ENCODE measurements around the gene GM2A. TPM values are rescaled to one million over a fixed set of nuclear protein-coding genes. Genes with fewer than 3 reads are reported as not detected.
"Not testable (repeated sequence)": the region's sequence is repeated elsewhere in the genome, so short reads cannot be mapped to it uniquely, and the experiment has no call there.

Gene GM2A
- total RNA-seq, 1 experiment from 2014 or later: 133 TPM

GRCh38 chr5:151309266-151309665 lies 56.3 kb downstream of the GM2A start:
- H4K20me1 ChIP-seq (ENCODE audit: insufficient read depth, low read depth, low read length); H3K27ac ChIP-seq (ENCODE audit: low read length); H3K27me3 ChIP-seq (ENCODE audit: low read length); DNase-seq; H3K9ac ChIP-seq (ENCODE audit: low read length); H3K4me3 ChIP-seq (ENCODE audit: low read length); H3K9me3 ChIP-seq (ENCODE audit: low read length); H3K36me3 ChIP-seq (ENCODE audit: insufficient read depth, low read length); H3K4me1 ChIP-seq (ENCODE audit: low read length); H2AFZ ChIP-seq (ENCODE audit: low read length); H3K4me2 ChIP-seq (ENCODE audit: low read depth, low read length, poor library complexity, severe bottlenecking); H3K79me2 ChIP-seq (ENCODE audit: low read length); H3K9me2 ChIP-seq (replicated peaks; ENCODE audit: insufficient read depth, low read length): not testable (repeated sequence)

- H3K9me3 ChIP-seq (ENCODE audit: low read length); H3K27me3 ChIP-seq (ENCODE audit: low read length); H3K4me2 ChIP-seq (ENCODE audit: low read depth, low read length, poor library complexity, severe bottlenecking); H3K9ac ChIP-seq (ENCODE audit: low read length); H3K4me3 ChIP-seq (ENCODE audit: low read length); H3K36me3 ChIP-seq (ENCODE audit: insufficient read depth, low read length); H2AFZ ChIP-seq (ENCODE audit: low read length); H4K20me1 ChIP-seq (ENCODE audit: insufficient read depth, low read depth, low read length); H3K79me2 ChIP-seq (ENCODE audit: low read length); H3K27ac ChIP-seq (ENCODE audit: low read length); H3K4me1 ChIP-seq (ENCODE audit: low read length); H3K9me2 ChIP-seq (replicated peaks; ENCODE audit: insufficient read depth, low read length); DNase-seq: not testable (repeated sequence)
Measured at GRCh38 chr5:151309821-151310220, 56.8 kb downstream of the GM2A start.

- no peak overlapping the region for H3K9ac ChIP-seq (ENCODE audit: low read length)
- no peak for DNase-seq
- H3K4me2 ChIP-seq (ENCODE audit: low read depth, low read length, poor library complexity, severe bottlenecking): no peak overlapping the region
- no peaks in the 10 kb centered on the region for H3K79me2 ChIP-seq (ENCODE audit: low read length)
- H4K20me1 ChIP-seq (ENCODE audit: insufficient read depth, low read depth, low read length): no peaks in the 10 kb centered on the region
- no peak overlapping the region for H3K4me3 ChIP-seq (ENCODE audit: low read length)
- no peak overlapping the region for H2AFZ ChIP-seq (ENCODE audit: low read length)
- H3K36me3 ChIP-seq (ENCODE audit: insufficient read depth, low read length): no peaks in the 10 kb centered on the region
- H3K27ac ChIP-seq (ENCODE audit: low read length): no peak overlapping the region
- 0 out of 2 replicates have a peak, but pooled peaks cover 7% of the 10 kb centered on the region for H3K9me3 ChIP-seq (ENCODE audit: low read length)
- no peaks in the 10 kb centered on the region for H3K9me2 ChIP-seq (replicated peaks; ENCODE audit: insufficient read depth, low read length)
- 0 out of 2 replicates have a peak, but pooled peaks cover 2% of the 10 kb centered on the region for H3K27me3 ChIP-seq (ENCODE audit: low read length)
- H3K4me1 ChIP-seq (ENCODE audit: low read length): no peaks in the 10 kb centered on the region
Measured at GRCh38 chr5:151310932-151311331, 57.9 kb downstream of the GM2A start.

GRCh38 chr5:151312756-151313324 lies 59.9 kb downstream of the GM2A start:
- Histone ChIP-seq H3K79me2 (ENCODE audit: low read length) (no peaks in the 10 kb centered on the region), H3K9me2 (replicated peaks; ENCODE audit: insufficient read depth, low read length) (no peaks in the 10 kb centered on the region), H3K9ac (ENCODE audit: low read length) (no peak overlapping the region), H4K20me1 (ENCODE audit: insufficient read depth, low read depth, low read length) (no peaks in the 10 kb centered on the region), H3K9me3 (ENCODE audit: low read length) (0 out of 2 replicates have a peak, but pooled peaks cover 7% of the 10 kb centered on the region), H2AFZ (ENCODE audit: low read length) (no peak overlapping the region), H3K36me3 (ENCODE audit: insufficient read depth, low read length) (no peaks in the 10 kb centered on the region), H3K4me1 (ENCODE audit: low read length) (no peaks in the 10 kb centered on the region), H3K4me3 (ENCODE audit: low read length) (no peak overlapping the region), H3K4me2 (ENCODE audit: low read depth, low read length, poor library complexity, severe bottlenecking) (no peak overlapping the region), H3K27me3 (ENCODE audit: low read length) (0 out of 2 replicates have a peak, but pooled peaks cover 2% of the 10 kb centered on the region), H3K27ac (ENCODE audit: low read length) (no peak overlapping the region)
- DNase-seq: no peak

- H3K36me3 ChIP-seq (ENCODE audit: insufficient read depth, low read length): no peaks in the 10 kb centered on the region
- H3K4me1 ChIP-seq (ENCODE audit: low read length): no peaks in the 10 kb centered on the region
- H3K9me3 ChIP-seq (ENCODE audit: low read length): 0 out of 2 replicates have a peak, but pooled peaks cover 7% of the 10 kb centered on the region
- H3K9me2 ChIP-seq (replicated peaks; ENCODE audit: insufficient read depth, low read length): no peaks in the 10 kb centered on the region
- DNase-seq: no peak
- no peak overlapping the region for H2AFZ ChIP-seq (ENCODE audit: low read length)
- H4K20me1 ChIP-seq (ENCODE audit: insufficient read depth, low read depth, low read length): no peaks in the 10 kb centered on the region
- H3K9ac ChIP-seq (ENCODE audit: low read length): no peak overlapping the region
- no peak overlapping the region for H3K27ac ChIP-seq (ENCODE audit: low read length)
- no peaks in the 10 kb centered on the region for H3K79me2 ChIP-seq (ENCODE audit: low read length)
- no peak overlapping the region for H3K4me3 ChIP-seq (ENCODE audit: low read length)
- H3K27me3 ChIP-seq (ENCODE audit: low read length): 0 out of 2 replicates have a peak, but pooled peaks cover 2% of the 10 kb centered on the region
- H3K4me2 ChIP-seq (ENCODE audit: low read depth, low read length, poor library complexity, severe bottlenecking): no peak overlapping the region
Measured at GRCh38 chr5:151313357-151313756, 60.4 kb downstream of the GM2A start.

- peaks cover 8% of the 10 kb centered on the region for H3K4me1 ChIP-seq (ENCODE audit: low read length)
- no peaks in the 10 kb centered on the region for H3K79me2 ChIP-seq (ENCODE audit: low read length)
- no peaks in the 10 kb centered on the region for H3K9me2 ChIP-seq (replicated peaks; ENCODE audit: insufficient read depth, low read length)
- no peak overlapping the region for H3K4me3 ChIP-seq (ENCODE audit: low read length)
- peak; percentile 87 for DNase-seq
- H3K27me3 ChIP-seq (ENCODE audit: low read length): 0 out of 2 replicates have a peak, but pooled peaks cover 2% of the 10 kb centered on the region
- no peak overlapping the region for H3K9ac ChIP-seq (ENCODE audit: low read length)
- no peaks in the 10 kb centered on the region for H3K36me3 ChIP-seq (ENCODE audit: insufficient read depth, low read length)
- no peak overlapping the region for H3K27ac ChIP-seq (ENCODE audit: low read length)
- H3K9me3 ChIP-seq (ENCODE audit: low read length): 0 out of 2 replicates have a peak, but pooled peaks cover 2% of the 10 kb centered on the region
- no peak overlapping the region for H2AFZ ChIP-seq (ENCODE audit: low read length)
- H4K20me1 ChIP-seq (ENCODE audit: insufficient read depth, low read depth, low read length): no peaks in the 10 kb centered on the region
- H3K4me2 ChIP-seq (ENCODE audit: low read depth, low read length, poor library complexity, severe bottlenecking): no peak overlapping the region
Measured at GRCh38 chr5:151315998-151316597, 63.1 kb downstream of the GM2A start.

GRCh38 chr5:151317871-151318270 lies 64.9 kb downstream of the GM2A start:
- Histone ChIP-seq H2AFZ (ENCODE audit: low read length) (no peak overlapping the region), H3K9me3 (ENCODE audit: low read length) (no peaks in the 10 kb centered on the region), H3K27ac (ENCODE audit: low read length) (no peak overlapping the region), H3K9ac (ENCODE audit: low read length) (no peak overlapping the region), H3K9me2 (replicated peaks; ENCODE audit: insufficient read depth, low read length) (no peaks in the 10 kb centered on the region), H4K20me1 (ENCODE audit: insufficient read depth, low read depth, low read length) (no peaks in the 10 kb centered on the region), H3K79me2 (ENCODE audit: low read length) (no peaks in the 10 kb centered on the region), H3K4me3 (ENCODE audit: low read length) (no peak overlapping the region), H3K36me3 (ENCODE audit: insufficient read depth, low read length) (no peaks in the 10 kb centered on the region), H3K4me2 (ENCODE audit: low read depth, low read length, poor library complexity, severe bottlenecking) (no peak overlapping the region), H3K27me3 (ENCODE audit: low read length) (no peaks in the 10 kb centered on the region), H3K4me1 (ENCODE audit: low read length) (peaks cover 8% of the 10 kb centered on the region)
- no peak for DNase-seq

- Histone ChIP-seq H3K27ac (ENCODE audit: low read length) (no peak overlapping the region), H4K20me1 (ENCODE audit: insufficient read depth, low read depth, low read length) (no peaks in the 10 kb centered on the region), H2AFZ (ENCODE audit: low read length) (0 out of 2 replicates have a peak overlapping the region, but pooled peaks have one; percentile 10), H3K4me1 (ENCODE audit: low read length) (peaks cover 8% of the 10 kb centered on the region), H3K9me3 (ENCODE audit: low read length) (no peaks in the 10 kb centered on the region), H3K27me3 (ENCODE audit: low read length) (no peaks in the 10 kb centered on the region), H3K9me2 (replicated peaks; ENCODE audit: insufficient read depth, low read length) (0 out of 2 replicates have a peak, but pooled peaks cover 3% of the 10 kb centered on the region), H3K4me2 (ENCODE audit: low read depth, low read length, poor library complexity, severe bottlenecking) (no peak overlapping the region), H3K9ac (ENCODE audit: low read length) (no peak overlapping the region), H3K4me3 (ENCODE audit: low read length) (no peak overlapping the region), H3K79me2 (ENCODE audit: low read length) (no peaks in the 10 kb centered on the region), H3K36me3 (ENCODE audit: insufficient read depth, low read length) (no peaks in the 10 kb centered on the region)
- DNase-seq: peak; percentile 66
Measured at GRCh38 chr5:151318850-151319732, 66.1 kb downstream of the GM2A start.

Data from Karpas-422 (cell line).